ENCODE data around the gene VPS45. TPM values are rescaled to one million over a fixed set of nuclear protein-coding genes. Genes with fewer than 3 reads are reported as not detected.

Gene VPS45
- total and polyA plus RNA-seq, 2 of the 8 experiments (the other 6 are each of a cell fraction or from before 2014, with no cell fraction given) = 19.1 to 27.6 TPM

DNA sequence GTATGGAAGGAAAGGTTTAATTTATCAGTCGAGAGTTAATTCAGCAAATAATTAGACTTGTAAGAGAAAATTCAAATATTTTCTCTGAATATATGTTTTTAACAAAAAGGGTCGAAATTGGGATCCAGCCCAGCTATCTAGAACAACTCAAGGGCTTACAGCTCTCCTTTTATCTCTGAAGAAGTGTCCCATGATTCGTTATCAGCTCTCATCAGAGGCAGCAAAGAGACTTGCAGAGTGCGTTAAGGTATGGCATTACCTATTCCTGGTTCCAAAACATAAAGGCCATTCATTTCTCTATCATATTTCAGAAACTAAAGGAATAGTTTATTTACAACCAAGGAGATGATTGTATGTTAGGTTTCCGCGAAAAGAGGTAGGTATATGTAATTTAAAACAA is 9.4 kb downstream of the VPS45 start (continued):
- no peak for TF ChIP-seq EZH2 (IDR thresholded peaks at IDR 0.05; ENCODE audit: low read depth, low read length, severe bottlenecking)

DNA sequence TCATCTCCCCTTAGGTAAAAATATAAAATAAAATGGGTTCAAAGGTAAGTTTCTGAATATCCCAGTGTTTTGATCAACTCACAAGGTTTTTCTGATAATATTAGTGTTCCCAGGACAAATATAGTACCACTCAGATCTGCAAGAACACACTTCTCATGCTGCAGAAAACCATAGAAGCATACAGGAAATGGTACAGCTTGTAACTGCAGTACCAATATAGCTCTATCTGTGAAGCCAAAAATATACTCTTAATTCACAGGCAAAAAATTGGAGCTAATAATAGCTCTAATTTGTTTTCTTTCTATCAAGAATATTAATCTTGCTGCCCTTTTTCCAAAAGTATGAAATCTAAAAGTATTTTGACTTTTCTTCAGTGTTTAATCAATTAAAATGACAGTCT is 13.2 kb downstream of the VPS45 start:
- CTCF ChIA-PET (ENCODE audit: partially characterized antibody) = interaction anchor here (0.9 to 2.1 kb wide), 2 partner anchors 84 to 111 kb away, joined by 3 to 6 read pairs; no protein-coding TSS in a partner anchor

More for the DNA sequence above, 13.2 kb downstream of the VPS45 start:
- no peak for FAIRE-seq
- no peak overlapping the region for H2BK5ac ChIP-seq (ENCODE audit: low read depth, low read length)
- no peak overlapping the region for H4K91ac ChIP-seq (replicated peaks; ENCODE audit: insufficient read length, low read length)
- no peaks in the 10 kb centered on the region for H4K20me1 ChIP-seq (replicated peaks in 1 of 2; ENCODE audit: control insufficient read depth in 1 of 2, insufficient read depth in 2 of 2, low read length in 2 of 2)
- no peak overlapping the region for H3K14ac ChIP-seq (ENCODE audit: insufficient read length)
- H3K9ac ChIP-seq (replicated peaks in 1 of 4; ENCODE audit: extremely low read depth in 1 of 4, low read depth in 3 of 4, low read length in 3 of 4) = no peak overlapping the region
- H2AK5ac ChIP-seq (ENCODE audit: low read depth, low read length) = no peak overlapping the region
- no peak overlapping the region for H3K56ac ChIP-seq (replicated peaks; ENCODE audit: insufficient read length, low read depth, low read length)
- no peaks in the 10 kb centered on the region for H3K23me2 ChIP-seq (ENCODE audit: low read depth, low read length)
- no peaks in the 10 kb centered on the region for H3K4me1 ChIP-seq (replicated peaks in 1 of 4; ENCODE audit: control insufficient read depth in 3 of 4, insufficient read depth in 4 of 4, low read length in 3 of 4)
- H3K9me3 ChIP-seq (ENCODE audit: insufficient read depth in 2 of 2, low read depth in 1 of 2, low read length in 1 of 2) = no peaks in the 10 kb centered on the region
- DNase-seq (ENCODE audit: low read depth in 1 of 2, low spot score in 2 of 2) = no peak
- POLR2A ChIA-PET (ENCODE audit: partially characterized antibody) = no interaction called here
- no peak overlapping the region for H3K4me2 ChIP-seq (ENCODE audit: insufficient read depth in 1 of 2, low read depth in 2 of 2, low read length in 2 of 2)
- H3K23ac ChIP-seq (ENCODE audit: insufficient read length) = no peak overlapping the region
- no peak overlapping the region for H2BK120ac ChIP-seq (replicated peaks; ENCODE audit: low read depth, low read length)
- H3K79me2 ChIP-seq (ENCODE audit: control insufficient read depth in 1 of 2, insufficient read depth in 2 of 2, low read length in 2 of 2) = no peaks in the 10 kb centered on the region
- no peak overlapping the region for H4K8ac ChIP-seq (ENCODE audit: extremely low read depth, insufficient read depth, low read length)
- H3K18ac ChIP-seq (ENCODE audit: extremely low read depth, low read length) = no peak overlapping the region
- H2BK20ac ChIP-seq (ENCODE audit: low read length) = no peak overlapping the region
- no peak overlapping the region for H2BK15ac ChIP-seq (ENCODE audit: low read length)
- no peak overlapping the region for H2BK12ac ChIP-seq (ENCODE audit: low read depth, low read length)
- H3K27ac ChIP-seq (ENCODE audit: low read depth, low read length) = no peak overlapping the region
- TF ChIP-seq EP300 (IDR thresholded peaks at IDR 0.05; ENCODE audit: borderline replicate concordance in 1 of 2, low read depth in 2 of 2, low read length in 2 of 2) (no peak), MAFK (IDR thresholded peaks at IDR 0.05; ENCODE audit: low read depth, low read length) (no peak), GABPA (IDR thresholded peaks at IDR 0.05; ENCODE audit: borderline replicate concordance, insufficient read depth, low read length) (no peak), TAF7 (optimal IDR thresholded peaks at IDR 0.05; ENCODE audit: borderline replicate concordance, low read depth, low read length) (no peak), CREB1 (IDR thresholded peaks at IDR 0.05) (no peak), CTBP2 (IDR thresholded peaks at IDR 0.05; ENCODE audit: borderline replicate concordance, insufficient read depth, insufficient read length, low read length) (no peak), SIRT6 (IDR thresholded peaks at IDR 0.05; ENCODE audit: low read length) (no peak)
- TF ChIP-seq, protein P1, sequence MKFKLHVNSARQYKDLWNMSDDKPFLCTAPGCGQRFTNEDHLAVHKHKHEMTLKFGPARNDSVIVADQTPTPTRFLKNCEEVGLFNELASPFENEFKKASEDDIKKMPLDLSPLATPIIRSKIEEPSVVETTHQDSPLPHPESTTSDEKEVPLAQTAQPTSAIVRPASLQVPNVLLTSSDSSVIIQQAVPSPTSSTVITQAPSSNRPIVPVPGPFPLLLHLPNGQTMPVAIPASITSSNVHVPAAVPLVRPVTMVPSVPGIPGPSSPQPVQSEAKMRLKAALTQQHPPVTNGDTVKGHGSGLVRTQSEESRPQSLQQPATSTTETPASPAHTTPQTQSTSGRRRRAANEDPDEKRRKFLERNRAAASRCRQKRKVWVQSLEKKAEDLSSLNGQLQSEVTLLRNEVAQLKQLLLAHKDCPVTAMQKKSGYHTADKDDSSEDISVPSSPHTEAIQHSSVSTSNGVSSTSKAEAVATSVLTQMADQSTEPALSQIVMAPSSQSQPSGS (IDR thresholded peaks at IDR 0.05; ENCODE audit: low read length) = no peak
- H3K4me3 ChIP-seq (ENCODE audit: extremely low read depth in 1 of 4, insufficient read depth in 2 of 4, low read depth in 3 of 4, low read length in 4 of 4) = no peak overlapping the region
- H3K36me3 ChIP-seq (ENCODE audit: control insufficient read depth in 2 of 4, insufficient read depth in 4 of 4, low read length in 3 of 4) = peaks cover 6 to 45% (median 22%) of the 10 kb centered on the region in 4 experiments
- H3K79me1 ChIP-seq (ENCODE audit: low read depth, low read length) = no peaks in the 10 kb centered on the region
- no peaks in the 10 kb centered on the region for H3K27me3 ChIP-seq (replicated peaks in 1 of 4; ENCODE audit: control insufficient read depth in 3 of 4, extremely low read depth in 1 of 4, insufficient read depth in 3 of 4, low read length in 3 of 4)
- H4K5ac ChIP-seq (ENCODE audit: insufficient read length, low read depth, low read length) = no peak overlapping the region
- no peak overlapping the region for H2AFZ ChIP-seq (ENCODE audit: low read length)
- H3K4ac ChIP-seq (replicated peaks; ENCODE audit: insufficient read length, low read depth, low read length) = no peak overlapping the region

Data from H1 (cell line).